K562 (cell line): ENCODE data around the gene UQCR11. TPM values are rescaled to one million over a fixed set of nuclear protein-coding genes. Genes with fewer than 3 reads are reported as not detected.

Experiments
- ATAC-seq: fragments of 200-7000 bp; cut with Tn5 transposase; 3 replicates; pipeline ENCODE4 v1.9.1; 2020; ENCODE audit warnings: moderate library complexity
- BruUV-seq: library from RNA; stranded (reverse); fragments of 400-500 nt; replicated peaks from 2 replicates; lab custom pipeline; 2021; lab: Mats Ljungman, UMichigan
- CTCF ChIA-PET: fragments of 300-600 bp; formaldehyde crosslinking; extraction: SDS; loops from one replicate; lab custom pipeline; 2021; ENCODE audit warnings: low intra/inter-chr PET ratio; lab: Yijun Ruan, JAX
- POLR2A ChIA-PET: fragments of 300-600, 350-650 bp; sonication (Branson Sonifier 250); formaldehyde crosslinking; extraction: SDS; loops from one replicate; lab custom pipeline; 2021; ENCODE audit warnings: antibody characterized with exemption, inconsistent platforms; lab: Yijun Ruan, JAX
- DNase-seq, 4 experiments: peaks; one replicate each; pipeline versions ENCODE4 v3.0.0 to v3.0.0-alpha.2; 2011 to 2018; ENCODE audit warnings: low spot score in 3 of 4, mixed read lengths in 3 of 4; ENCODE audit errors: extremely low read depth in 1 of 4
- FAIRE-seq: peaks from 2 replicates; lab custom pipeline; 2011; peaks lifted over from hg19 to GRCh38; lab: Jason Lieb, UNC
- H2AFZ ChIP-seq: 2 replicates; pipeline ENCODE4 v1.6.0; 2011; ENCODE audit warnings: low read depth, low read length, control low read depth, inconsistent platforms
- H3K27ac ChIP-seq: fragments of 200-600 bp; 3 replicates; pipeline ENCODE4 v1.8.0; 2011; ENCODE audit warnings: low read depth, mild to moderate bottlenecking, control low read depth, inconsistent platforms, low read length, moderate library complexity, mixed read lengths; ENCODE audit errors: extremely low read depth
- H3K27me3 ChIP-seq, 2 experiments: fragments of 300-600 bp in 1 of 2; 2 replicates in 1 of 2; 3 replicates in 1 of 2; pipeline versions ENCODE4 v1.6.0 to v1.8.0; 2011; ENCODE audit warnings: inconsistent platforms in 2 of 2, low read length in 2 of 2, mild to moderate bottlenecking in 1 of 2, mixed read lengths in 1 of 2, moderate library complexity in 1 of 2; ENCODE audit not compliant: control insufficient read depth in 2 of 2, insufficient read depth in 2 of 2
- H3K36me3 ChIP-seq: fragments of 300-600 bp; 3 replicates; pipeline ENCODE4 v1.8.0; 2011; ENCODE audit warnings: mild to moderate bottlenecking, low read length, inconsistent platforms; ENCODE audit not compliant: control insufficient read depth, insufficient read depth
- H3K4me1 ChIP-seq, 2 experiments: fragments of 200-600 bp in 1 of 2; replicated peaks in 1 of 2; 2 replicates in 1 of 2; 3 replicates in 1 of 2; pipeline versions ENCODE4 v1.5.1 to v1.8.0; 2011; ENCODE audit warnings: inconsistent platforms in 2 of 2, low read length in 2 of 2, mild to moderate bottlenecking in 1 of 2, mixed read lengths in 1 of 2, moderate library complexity in 1 of 2; ENCODE audit not compliant: control insufficient read depth in 2 of 2, insufficient read depth in 2 of 2
- H3K4me2 ChIP-seq: 2 replicates; pipeline ENCODE4 v1.6.1; 2011; ENCODE audit warnings: low read length, control low read depth, inconsistent platforms, mixed read lengths; ENCODE audit not compliant: insufficient read depth
- H3K4me3 ChIP-seq: fragments of 200-600 bp; sonication (generic), shearing (Covaris generic); 2 replicates; pipeline ENCODE4 v1.5.1; 2016; ENCODE audit warnings: control low read depth, inconsistent platforms
- H3K79me2 ChIP-seq: fragments of 200-600 bp; 3 replicates; pipeline ENCODE4 v1.8.0; 2011; ENCODE audit warnings: low read length, inconsistent platforms; ENCODE audit not compliant: control insufficient read depth, insufficient read depth
- H3K9ac ChIP-seq, 2 experiments: 2 replicates each; pipeline versions ENCODE4 v1.6.0 to v1.6.1; 2011; ENCODE audit warnings: low read depth in 2 of 2, low read length in 2 of 2, control low read depth in 1 of 2, inconsistent platforms in 1 of 2, mild to moderate bottlenecking in 1 of 2, mixed read lengths in 1 of 2; ENCODE audit not compliant: insufficient read depth in 1 of 2
- H3K9me1 ChIP-seq: one replicate; pipeline ENCODE4 v1.6.0; 2011; ENCODE audit warnings: inconsistent platforms, mild to moderate bottlenecking, low read length, moderate library complexity; ENCODE audit not compliant: control insufficient read depth, insufficient read depth
- H3K9me3 ChIP-seq: replicated peaks from 2 replicates; pipeline ENCODE4 v1.5.1; 2011; ENCODE audit warnings: low read depth, low read length, inconsistent platforms; ENCODE audit not compliant: control insufficient read depth, insufficient read depth
- H4K20me1 ChIP-seq: replicated peaks from 2 replicates; pipeline ENCODE4 v1.6.1; 2011; ENCODE audit warnings: low read length, inconsistent platforms, mixed read lengths; ENCODE audit not compliant: control insufficient read depth, insufficient read depth
- CTCF ChIP-seq, 3 experiments: IDR thresholded peaks in 2 of 3; conservative IDR thresholded peaks in 1 of 3; 2 replicates each; pipeline ENCODE4 v1.5.1; 2011 to 2012; ENCODE audit warnings: low read length in 3 of 3, mild to moderate bottlenecking in 3 of 3, control low read depth in 2 of 3, improper control_type of control experiment in 1 of 3, inconsistent platforms in 1 of 3, low read depth in 1 of 3, mixed read lengths in 1 of 3, moderate library complexity in 1 of 3; ENCODE audit not compliant: insufficient read depth in 2 of 3
- CTCFL ChIP-seq: IDR thresholded peaks from 2 replicates; pipeline ENCODE4 v1.6.1; 2011; ENCODE audit warnings: borderline replicate concordance, low read depth, mild to moderate bottlenecking, moderate library complexity, low read length; ENCODE audit not compliant: insufficient read depth, poor library complexity, severe bottlenecking
- EP300 ChIP-seq: IDR thresholded peaks from 2 replicates; pipeline ENCODE4 v1.6.1; 2012; ENCODE audit warnings: low read length, improper control_type of control experiment
- FOXK2 ChIP-seq, 2 experiments: fragments of 450-650 bp; IDR thresholded peaks in 1 of 2; conservative IDR thresholded peaks in 1 of 2; 2 replicates each; pipeline ENCODE4 v1.6.1; 2016; ENCODE audit warnings: low read depth in 2 of 2, mild to moderate bottlenecking in 1 of 2
- L3MBTL2 ChIP-seq: fragments of 450-650 bp; IDR thresholded peaks from 2 replicates; pipeline ENCODE4 v1.6.1; 2016; ENCODE audit warnings: mild to moderate bottlenecking, moderate library complexity
- PKNOX1 ChIP-seq: fragments of 450-650 bp; IDR thresholded peaks from 2 replicates; pipeline ENCODE4 v1.6.1; 2016
- PYGO2 ChIP-seq: fragments of 450-650 bp; IDR thresholded peaks from 2 replicates; pipeline ENCODE4 v1.6.1; 2016; ENCODE audit warnings: mild to moderate bottlenecking, missing genetic modification characterization, moderate library complexity, missing compliant biosample characterization
- RBM25 ChIP-seq: fragments of 200-400 bp; formaldehyde crosslinking; IDR thresholded peaks from 2 replicates; pipeline ENCODE4 v1.6.1; 2018; ENCODE audit warnings: low read length, low read depth, moderate library complexity; ENCODE audit not compliant: severe bottlenecking
- SMARCA4 ChIP-seq: fragments of 450-650 bp; IDR thresholded peaks from 2 replicates; pipeline ENCODE4 v1.6.1; 2016
- TAL1 ChIP-seq: fragments of 450-650 bp; IDR thresholded peaks from 2 replicates; pipeline ENCODE4 v1.6.1; 2016; ENCODE audit warnings: mild to moderate bottlenecking
- U2AF1 ChIP-seq: fragments of 200-400 bp; formaldehyde crosslinking; optimal IDR thresholded peaks from 2 replicates; pipeline ENCODE3; 2017; ENCODE audit warnings: mild to moderate bottlenecking, low read depth, low read length, moderate library complexity
- ZBTB5 ChIP-seq: fragments of 450-650 bp; IDR thresholded peaks from 2 replicates; pipeline ENCODE4 v1.6.1; 2017; ENCODE audit warnings: antibody characterized with exemption
- ZC3H4 ChIP-seq: sonication (generic); formaldehyde crosslinking; IDR thresholded peaks from 2 replicates; pipeline ENCODE4 v1.9.0; 2021; ENCODE audit warnings: missing genetic modification reagents, borderline replicate concordance
- ZEB2 ChIP-seq: fragments of 450-650 bp; IDR thresholded peaks from 2 replicates; pipeline ENCODE4 v1.6.1; 2016
- ZNF507 ChIP-seq: conservative IDR thresholded peaks from 2 replicates; pipeline ENCODE4 v1.6.1; 2017; ENCODE audit warnings: missing genetic modification characterization, missing compliant biosample characterization
- ZNF699 ChIP-seq: fragments of 250-450 bp; sonication (Bioruptor Pico); IDR thresholded peaks from 2 replicates; pipeline ENCODE4 v1.8.0; 2021; ENCODE audit warnings: mild to moderate bottlenecking, moderate library complexity; ENCODE audit not compliant: insufficient replicate concordance
- WGBS: fragments of 100-300 bp; shearing (Covaris generic); methylation state at CpG from one replicate; pipeline ENCODE4 v1.1.6; 2016; ENCODE audit warnings: low coverage, mixed read lengths; ENCODE audit not compliant: insufficient coverage; ENCODE audit errors: missing lambda C conversion rate; 5-methylcytosine and 5-hydroxymethylcytosine counted together
- in situ Hi-C: fragments of 300-500 bp; cut with MboI; formaldehyde crosslinking; loops from 4 replicates; pipeline ENCODE4 v1.15.0; 2018; ENCODE audit warnings: inconsistent platforms, mixed read lengths
- intact Hi-C: fragments of 100-400 bp; cut with micrococcal nuclease; formaldehyde crosslinking; loops from 2 replicates; pipeline ENCODE4 v1.14.2; 2022
- polyA plus RNA-seq, 8 experiments: library from polyadenylated mRNA; depleted of rRNA in 4 of 8; stranded (reverse) in 5 of 8; unstranded in 3 of 8; fragments of >200 nt; fragmentation: Nextera tagmentation in 2 of 8; fragmentation: Illumina TruSeq in 1 of 8; extraction: Ambion mirVana in 2 of 8; extraction: Trizol in 1 of 8; gene quantifications; 2 replicates each; pipeline versions ENCODE4 v1.2.1 to v1.2.3, GENCODE V29; 2011 to 2014; ENCODE audit warnings: inconsistent platforms in 1 of 8, missing spikeins in 1 of 8
- total RNA-seq, 7 experiments: library from RNA; depleted of rRNA in 6 of 7; stranded (reverse); fragments of >200 nt in 6 of 7; fragmentation: Illumina TruSeq in 2 of 7; extraction: Trizol in 2 of 7; gene quantifications; 2 replicates each; pipeline versions ENCODE4 v1.2.1 to v1.2.3, GENCODE V29; 2011 to 2021; ENCODE audit warnings: low replicate concordance in 1 of 7

Gene UQCR11
- total and polyA plus RNA-seq, 9 of the 15 experiments (the other 6 are each of a cell fraction or from before 2014, with no cell fraction given): 57.6 to 394 (median 259) TPM

GRCh38 chr19:1601613-1602064 is 3.6 kb downstream of the UQCR11 start:
- peaks cover 3% of the 10 kb centered on the region for H3K9me1 ChIP-seq
- peaks cover 62% of the 10 kb centered on the region for H3K36me3 ChIP-seq
- in situ Hi-C loops (no loop called here), intact Hi-C loops (loop anchor here (10.0 kb wide), 1 partner anchor 57 kb away; no protein-coding TSS in a partner anchor)
- BruUV-seq: no TSS peak
- H3K4me1 ChIP-seq: peaks cover 29 to 77% of the 10 kb centered on the region in 2 experiments
- H3K9ac ChIP-seq: peak overlapping the region; percentile 37 to 79; a peak in 2 of 4 replicates
- peaks cover 71% of the 10 kb centered on the region for H3K79me2 ChIP-seq
- ATAC-seq (peak; percentile 41), FAIRE-seq (peak; percentile 98), DNase-seq (peak; percentile 45 to 90 (median 60))
- H4K20me1 ChIP-seq: peaks cover 18% of the 10 kb centered on the region
- 26% methylated on average over 14 of the region's 14 CpGs for WGBS
- POLR2A ChIA-PET: interaction anchor here (0.8 to 3.2 kb wide), 5 partner anchors 9 to 56 kb away, joined by 3 to 17 read pairs (median 4); partner anchors contain the start of gene MBD3
- peak overlapping the region; percentile 64 for H3K4me2 ChIP-seq
- H2AFZ ChIP-seq: no peak overlapping the region
- H3K4me3 ChIP-seq: no peak overlapping the region
- CTCF ChIA-PET: no interaction called here
- peak overlapping the region; percentile 60 for H3K27ac ChIP-seq
- H3K27me3 ChIP-seq: no peaks in the 10 kb centered on the region
- no peaks in the 10 kb centered on the region for H3K9me3 ChIP-seq
- no peak for TF ChIP-seq FOXK2 (conservative IDR thresholded peaks at IDR 0.05 in 1 of 2, IDR thresholded peaks at IDR 0.05 in 1 of 2; ENCODE audit: low read depth in 2 of 2)
- no peak for TF ChIP-seq ZC3H4 (CRISPR knock-in tag)
- TF ChIP-seq CTCFL: peak; percentile 53
- TF ChIP-seq ZNF507 (tag): no peak
- peak; percentile 63 for TF ChIP-seq L3MBTL2
- TF ChIP-seq ZBTB5: no peak
- TF ChIP-seq PKNOX1: peak; percentile 47; the same call in 1 of the 2 replicates
- TF ChIP-seq SMARCA4: peak; percentile 88
- no peak for TF ChIP-seq U2AF1
- peak; percentile 47; the same call in 1 of the 2 replicates for TF ChIP-seq EP300
- TF ChIP-seq TAL1: peak; percentile 63; the same call in 1 of the 2 replicates
- TF ChIP-seq ZNF699 (CRISPR knock-in tag): no peak
- TF ChIP-seq PYGO2: no peak
- peak; percentile 47 to 77 (median 64) for TF ChIP-seq CTCF (IDR thresholded peaks at IDR 0.05 in 2 of 3, conservative IDR thresholded peaks at IDR 0.05 in 1 of 3; ENCODE audit: insufficient read depth in 2 of 3, low read depth in 1 of 3, low read length in 3 of 3)
- peak; percentile 43; the same call in 1 of the 2 replicates for TF ChIP-seq ZEB2
- peak; percentile 31 for TF ChIP-seq RBM25
